ENCODE data around the gene RERE.

RERE gene

GRCh38 chr1:8329439-8329838 is 488.0 kb downstream of the RERE start:
- H3K4me3 ChIP-seq (ENCODE audit: low read depth, low read length) = no peak overlapping the region
- DNase-seq (ENCODE audit: low read depth, low spot score) = no peak
- POLR2A ChIA-PET = no interaction called here
- TF ChIP-seq CTCF (IDR thresholded peaks at IDR 0.05; ENCODE audit: insufficient read depth, low read length, missing control alignments) = no peak
- CTCF ChIA-PET = interaction anchor here (0.9 to 2.0 kb wide), 6 partner anchors 11 to 354 kb away, joined by 3 to 5 read pairs (median 4); no protein-coding TSS in a partner anchor

- ChIA-PET POLR2A (no interaction called here), CTCF (interaction anchor here (1.4 to 2.0 kb wide), 3 partner anchors 14 to 353 kb away, joined by 5 to 7 read pairs (median 6); no protein-coding TSS in a partner anchor)
- H3K4me3 ChIP-seq (ENCODE audit: low read depth, low read length) = no peak overlapping the region
- no peak for TF ChIP-seq CTCF (IDR thresholded peaks at IDR 0.05; ENCODE audit: insufficient read depth, low read length, missing control alignments)
- DNase-seq (ENCODE audit: low read depth, low spot score) = no peak
These were observed 489.2 kb downstream of the RERE start for GRCh38 chr1:8328271-8328670.

- no peak for TF ChIP-seq CTCF (IDR thresholded peaks at IDR 0.05; ENCODE audit: insufficient read depth, low read length, missing control alignments)
- ChIA-PET CTCF (no interaction called here), POLR2A (no interaction called here)
- no peak for DNase-seq (ENCODE audit: low read depth, low spot score)
- no peak overlapping the region for H3K4me3 ChIP-seq (ENCODE audit: low read depth, low read length)
These were observed 491.2 kb downstream of the RERE start for GRCh38 chr1:8326265-8326664.

GRCh38 chr1:8325771-8326170 is 491.7 kb downstream of the RERE start:
- no peak for DNase-seq (ENCODE audit: low read depth, low spot score)
- H3K4me3 ChIP-seq (ENCODE audit: low read depth, low read length) = no peak overlapping the region
- no peak for TF ChIP-seq CTCF (IDR thresholded peaks at IDR 0.05; ENCODE audit: insufficient read depth, low read length, missing control alignments)
- CTCF ChIA-PET = interaction anchor here (1.2 to 1.6 kb wide), 2 partner anchors 10 to 342 kb away, joined by 3 to 4 read pairs; no protein-coding TSS in a partner anchor
- POLR2A ChIA-PET = no interaction called here

GRCh38 chr1:8324176-8324810 is 493.1 kb downstream of the RERE start:
- no peak for TF ChIP-seq CTCF (IDR thresholded peaks at IDR 0.05; ENCODE audit: insufficient read depth, low read length, missing control alignments)
- H3K4me3 ChIP-seq (ENCODE audit: low read depth, low read length) = no peak overlapping the region
- DNase-seq (ENCODE audit: low read depth, low spot score) = no peak
- ChIA-PET POLR2A (interaction anchor here (0.6 kb wide), 1 partner anchor 161 kb away, joined by 3 read pairs; no protein-coding TSS in a partner anchor), CTCF (interaction anchor here (0.7 to 2.0 kb wide), 10 partner anchors 8 to 349 kb away, joined by 3 to 8 read pairs (median 4); no protein-coding TSS in a partner anchor)

GRCh38 chr1:8323706-8324105 is 493.7 kb downstream of the RERE start:
- no peak for TF ChIP-seq CTCF (IDR thresholded peaks at IDR 0.05; ENCODE audit: insufficient read depth, low read length, missing control alignments)
- ChIA-PET POLR2A (no interaction called here), CTCF (interaction anchor here (0.9 to 2.0 kb wide), 7 partner anchors 9 to 348 kb away, joined by 3 to 8 read pairs (median 4); no protein-coding TSS in a partner anchor)
- no peak for DNase-seq (ENCODE audit: low read depth, low spot score)
- H3K4me3 ChIP-seq (ENCODE audit: low read depth, low read length) = no peak overlapping the region

Measured in AG04449 (cell line).